Endothelial cell of umbilical vein (primary cell): Measurements from ENCODE around the gene GALR2. TPM values are rescaled to one million over a fixed set of nuclear protein-coding genes. Genes with fewer than 3 reads are reported as not detected.

Experiments
- BruUV-seq: library from RNA; stranded (reverse); fragments of 400-500 nt; replicated peaks from 2 replicates; lab custom pipeline; 2021; lab: Mats Ljungman, UMichigan
- CTCF ChIA-PET: fragments of 300-600, 350-600 bp; sonication (Branson Sonifier 250); formaldehyde crosslinking; loops from one replicate; lab custom pipeline; 2021; ENCODE audit warnings: antibody characterized with exemption, inconsistent platforms; lab: Charles Lee
- POLR2A ChIA-PET: fragments of 300-600, 350-600 bp; sonication (Branson Sonifier 250); formaldehyde crosslinking; loops from one replicate; lab custom pipeline; 2021; ENCODE audit warnings: antibody characterized with exemption, inconsistent platforms; lab: Charles Lee
- DNase-seq: peaks from one replicate; pipeline ENCODE4 v3.0.0-alpha.2; 2011; ENCODE audit warnings: low read depth, low spot score
- FAIRE-seq: peaks from 2 replicates; lab custom pipeline; 2011; peaks lifted over from hg19 to GRCh38; lab: Jason Lieb, UNC
- H2AFZ ChIP-seq: 2 replicates; pipeline ENCODE4 v1.6.0; 2012; ENCODE audit warnings: low read depth, low read length, control low read depth, inconsistent platforms
- H3K27ac ChIP-seq: 2 replicates; pipeline ENCODE4 v1.5.1; 2011; ENCODE audit warnings: low read depth, mild to moderate bottlenecking, control low read depth, low read length, moderate library complexity; ENCODE audit not compliant: insufficient read depth
- H3K27me3 ChIP-seq, 2 experiments: 2 replicates each; pipeline versions ENCODE4 v1.6.0 to v1.6.1; 2011; ENCODE audit warnings: low read length in 2 of 2, mixed read lengths in 1 of 2; ENCODE audit not compliant: control insufficient read depth in 2 of 2, insufficient read depth in 2 of 2
- H3K36me3 ChIP-seq, 2 experiments: 2 replicates in 1 of 2; 3 replicates in 1 of 2; pipeline ENCODE4 v1.5.1; 2011; ENCODE audit warnings: low read length in 2 of 2, mild to moderate bottlenecking in 1 of 2, moderate library complexity in 1 of 2; ENCODE audit not compliant: control insufficient read depth in 2 of 2, insufficient read depth in 2 of 2; ENCODE audit errors: extremely low read depth in 1 of 2
- H3K4me1 ChIP-seq: 3 replicates; pipeline ENCODE4 v1.5.1; 2011; ENCODE audit warnings: mild to moderate bottlenecking, low read length; ENCODE audit not compliant: control insufficient read depth, insufficient read depth; ENCODE audit errors: extremely low read depth
- H3K4me2 ChIP-seq: 2 replicates; pipeline ENCODE4 v1.6.1; 2011; ENCODE audit warnings: low read length, control low read depth, mixed read lengths; ENCODE audit not compliant: insufficient read depth
- H3K4me3 ChIP-seq, 3 experiments: fragments of 200-600 bp in 1 of 3; sonication (generic), shearing (Covaris generic) in 1 of 3; replicated peaks in 1 of 3; 2 replicates each; pipeline ENCODE4 v1.5.1; 2011 to 2016; ENCODE audit warnings: control low read depth in 3 of 3, low read length in 3 of 3, mild to moderate bottlenecking in 2 of 3, inconsistent platforms in 1 of 3, low read depth in 1 of 3, moderate library complexity in 1 of 3; ENCODE audit not compliant: insufficient read depth in 1 of 3
- H3K79me2 ChIP-seq: 2 replicates; pipeline ENCODE4 v1.6.0; 2012; ENCODE audit warnings: low read length, inconsistent platforms; ENCODE audit not compliant: control insufficient read depth, insufficient read depth
- H3K9ac ChIP-seq: replicated peaks from 2 replicates; pipeline ENCODE3; 2011; ENCODE audit warnings: low read length, control low read depth; ENCODE audit not compliant: insufficient read depth; ENCODE audit errors: extremely low read depth
- H3K9me1 ChIP-seq: replicated peaks from 3 replicates; pipeline ENCODE4 v1.6.0; 2011; ENCODE audit warnings: mild to moderate bottlenecking, low read length; ENCODE audit not compliant: control insufficient read depth, insufficient read depth; ENCODE audit errors: extremely low read depth
- H3K9me3 ChIP-seq: replicated peaks from 2 replicates; pipeline ENCODE4 v1.5.1; 2012; ENCODE audit warnings: low read length, inconsistent platforms; ENCODE audit not compliant: control insufficient read depth, insufficient read depth
- H4K20me1 ChIP-seq: replicated peaks from 2 replicates; pipeline ENCODE3; 2011; ENCODE audit warnings: mild to moderate bottlenecking, low read length; ENCODE audit not compliant: control insufficient read depth, insufficient read depth; ENCODE audit errors: extremely low read depth
- CTCF ChIP-seq, 2 donors: IDR thresholded peaks; 1 replicate in 1 of 2; 2 replicates in 1 of 2; pipeline ENCODE4 v1.5.1; 2011; ENCODE audit warnings: low read length in 2 of 2, mild to moderate bottlenecking in 2 of 2, moderate library complexity in 2 of 2, control low read depth in 1 of 2, inconsistent platforms in 1 of 2, low read depth in 1 of 2; ENCODE audit not compliant: insufficient read depth in 1 of 2; ENCODE audit errors: extremely low read depth in 1 of 2
- EZH2 ChIP-seq: IDR thresholded peaks from 2 replicates; pipeline ENCODE4 v1.6.1; 2012; ENCODE audit warnings: borderline replicate concordance, low read depth, mild to moderate bottlenecking, moderate library complexity, low read length, inconsistent platforms; ENCODE audit not compliant: severe bottlenecking
- FOS ChIP-seq: IDR thresholded peaks from 2 replicates; pipeline ENCODE4 v1.6.1; 2011; ENCODE audit warnings: mild to moderate bottlenecking, low read length, moderate library complexity, borderline replicate concordance; ENCODE audit not compliant: insufficient read depth
- GATA2 ChIP-seq: IDR thresholded peaks from 2 replicates; pipeline ENCODE4 v1.7.0; 2011; ENCODE audit warnings: low read depth, mild to moderate bottlenecking, moderate library complexity, mixed read lengths, low read length; ENCODE audit not compliant: insufficient read length, insufficient read depth
- JUN ChIP-seq: IDR thresholded peaks from 2 replicates; pipeline ENCODE4 v1.6.1; 2011; ENCODE audit warnings: borderline replicate concordance, low read depth; ENCODE audit not compliant: insufficient read length, insufficient read depth
- MAX ChIP-seq: IDR thresholded peaks from 2 replicates; pipeline ENCODE4 v1.6.1; 2011; ENCODE audit not compliant: insufficient read depth, insufficient read length
- MYC ChIP-seq: IDR thresholded peaks from one replicate; pipeline ENCODE4 v1.6.1; 2011; ENCODE audit warnings: mild to moderate bottlenecking, low read depth, low read length
- POLR2A ChIP-seq: IDR thresholded peaks from 2 replicates; pipeline ENCODE4 v1.6.1; 2012; ENCODE audit warnings: low read depth, mild to moderate bottlenecking, control low read depth, low read length
- POLR2AphosphoS5 ChIP-seq: IDR thresholded peaks from 2 replicates; pipeline ENCODE4 v1.6.1; 2012; ENCODE audit warnings: low read depth, mild to moderate bottlenecking, control low read depth, low read length, moderate library complexity; ENCODE audit not compliant: insufficient read depth
- dilution Hi-C: fragments of 300-500 bp; cut with MboI; formaldehyde crosslinking; loops from one replicate; pipeline ENCODE4 v1.15.0; 2019; ENCODE audit warnings: low sequenced_read_pairs; ENCODE audit not compliant: extremely low pct_ligation_motif_present
- intact Hi-C: fragments of 100-400 bp; cut with micrococcal nuclease; formaldehyde crosslinking; loops from one replicate; pipeline ENCODE4 v1.10.0; 2022
- polyA plus RNA-seq, 4 experiments: library from polyadenylated mRNA; depleted of rRNA in 3 of 4; stranded (reverse) in 3 of 4; unstranded in 1 of 4; fragments of >200 nt; gene quantifications; 2 replicates each; pipeline versions ENCODE4 v1.2.1 to v1.2.3, GENCODE V29; 2011 to 2012; ENCODE audit warnings: missing spikeins in 1 of 4
- total RNA-seq: library from RNA; stranded (reverse); gene quantifications from 2 replicates; pipeline ENCODE4 v1.2.3, GENCODE V29; 2021

GALR2 gene
- total and polyA plus RNA-seq, 2 donors (not counting 3 experiments of a cell fraction or from before 2014, with no cell fraction given) = 0.47 TPM; not detected in 1

GRCh38 chr17:76094046-76094445 is 19.5 kb downstream of the GALR2 start:
- no TSS peak for BruUV-seq
- H3K9me1 ChIP-seq = no peaks in the 10 kb centered on the region
- dilution Hi-C loops = no loop called here
- H3K79me2 ChIP-seq = no peaks in the 10 kb centered on the region
- H4K20me1 ChIP-seq = no peaks in the 10 kb centered on the region
- no peak overlapping the region for H3K4me2 ChIP-seq
- no peak for TF ChIP-seq EZH2
- TF ChIP-seq MAX = no peak
- no peaks in the 10 kb centered on the region for H3K9me3 ChIP-seq
- ChIA-PET POLR2A (interaction anchor here (0.6 to 0.7 kb wide), 2 partner anchors 24 to 318 kb away, joined by 3 read pairs; no protein-coding TSS in a partner anchor), CTCF (interaction anchor here (1.4 kb wide), 1 partner anchor 9 kb away, joined by 4 read pairs; the partner anchor contains the start of gene EXOC7)
- FAIRE-seq = no peak
- no peak overlapping the region for H3K9ac ChIP-seq
- H3K36me3 ChIP-seq = peaks cover 8 to 47% of the 10 kb centered on the region in 2 experiments
- no peak for DNase-seq
- no peak overlapping the region for H2AFZ ChIP-seq
- H3K27ac ChIP-seq = no peak overlapping the region
- H3K4me3 ChIP-seq = no peak overlapping the region
- H3K27me3 ChIP-seq = no peaks in the 10 kb centered on the region
- H3K4me1 ChIP-seq = peaks cover 10% of the 10 kb centered on the region
- intact Hi-C loops = no loop called here

- Histone ChIP-seq H3K27ac (no peak overlapping the region), H3K4me3 (no peak overlapping the region), H2AFZ (no peak overlapping the region), H3K36me3 (peaks cover 4 to 31% of the 10 kb centered on the region in 2 experiments), H4K20me1 (no peaks in the 10 kb centered on the region), H3K4me2 (no peak overlapping the region), H3K4me1 (peaks cover 10% of the 10 kb centered on the region), H3K9me3 (no peaks in the 10 kb centered on the region), H3K79me2 (no peaks in the 10 kb centered on the region), H3K9ac (no peak overlapping the region), H3K27me3 (no peaks in the 10 kb centered on the region), H3K9me1 (no peaks in the 10 kb centered on the region)
- TF ChIP-seq CTCF (IDR thresholded peaks at IDR 0.05; ENCODE audit: extremely low read depth in 1 of 2, insufficient read depth in 1 of 2, low read depth in 1 of 2, low read length in 2 of 2) = no peak
- no peak for TF ChIP-seq JUN
- TF ChIP-seq EZH2 = no peak
- no peak for TF ChIP-seq POLR2AphosphoS5
- no peak for TF ChIP-seq GATA2
- TF ChIP-seq FOS = no peak
- TF ChIP-seq MYC = no peak
- TF ChIP-seq POLR2A = no peak
- TF ChIP-seq MAX = no peak
- DNase-seq = no peak
- dilution Hi-C loops (no loop called here), intact Hi-C loops (no loop called here)
- FAIRE-seq = no peak
- ChIA-PET POLR2A (interaction anchor here (0.6 kb wide), 1 partner anchor 160 kb away, joined by 5 read pairs; no protein-coding TSS in a partner anchor), CTCF (interaction anchor here (0.6 to 1.3 kb wide), 3 partner anchors 82 to 203 kb away, joined by 3 to 5 read pairs (median 5); no protein-coding TSS in a partner anchor)
- no TSS peak for BruUV-seq
These were observed 21.4 kb downstream of the GALR2 start for GRCh38 chr17:76095943-76096342.
